B cell (primary cell): ENCODE results near the gene NKX6-2.

Source experiments
- CTCF ChIP-seq: fragments of 200-600 bp; IDR thresholded peaks from one replicate; pipeline ENCODE4 v1.8.0; 2022; ENCODE audit warnings: antibody characterized with exemption, mild to moderate bottlenecking
- EZH2 ChIP-seq: IDR thresholded peaks from 2 replicates; pipeline ENCODE4 v1.6.1; 2012; ENCODE audit warnings: borderline replicate concordance, low read depth, mild to moderate bottlenecking, moderate library complexity, low read length; ENCODE audit not compliant: insufficient read depth, poor library complexity, severe bottlenecking

- TF ChIP-seq CTCF (no peak), EZH2 (no peak)
Observed at GRCh38 chr10:132787495-132788179, 1.7 kb upstream of the NKX6-2 start.
